HuH-7.5 (cell line): Measurements from ENCODE around the gene PGS1.

Experiments used
- DNase-seq: peaks from one replicate; pipeline ENCODE4 v3.0.0; 2011; ENCODE audit warnings: low spot score

PGS1 gene

GRCh38 chr17:78390241-78391050 is 12.0 kb downstream of the PGS1 start:
- no peak for DNase-seq

GRCh38 chr17:78391051-78391431 is 12.6 kb downstream of the PGS1 start:
- DNase-seq: no peak

- DNase-seq: no peak
Measured at GRCh38 chr17:78391843-78392242, 13.4 kb downstream of the PGS1 start.

- no peak for DNase-seq
Measured at GRCh38 chr17:78392295-78392694, 13.8 kb downstream of the PGS1 start.

- no peak for DNase-seq
Measured at GRCh38 chr17:78393575-78393974, 15.1 kb downstream of the PGS1 start.

GRCh38 chr17:78394209-78394608 is 15.8 kb downstream of the PGS1 start:
- DNase-seq: no peak

- DNase-seq: no peak
Measured at GRCh38 chr17:78395155-78395554, 16.7 kb downstream of the PGS1 start.

GRCh38 chr17:78396441-78397337 is 18.2 kb downstream of the PGS1 start:
- no peak for DNase-seq

- no peak for DNase-seq
Measured at GRCh38 chr17:78397681-78398101, 19.2 kb downstream of the PGS1 start.

GRCh38 chr17:78398390-78398789 is 19.9 kb downstream of the PGS1 start:
- no peak for DNase-seq

GRCh38 chr17:78399028-78399692 is 20.7 kb downstream of the PGS1 start:
- DNase-seq: no peak

- no peak for DNase-seq
Measured at GRCh38 chr17:78399693-78400144, 21.3 kb downstream of the PGS1 start.

GRCh38 chr17:78400581-78401240 is 22.3 kb downstream of the PGS1 start:
- no peak for DNase-seq

GRCh38 chr17:78401246-78401645 is 22.8 kb downstream of the PGS1 start:
- DNase-seq: no peak

- no peak for DNase-seq
Measured at GRCh38 chr17:78401891-78402290, 23.4 kb downstream of the PGS1 start.

- DNase-seq: no peak
Measured at GRCh38 chr17:78403822-78404221, 25.4 kb downstream of the PGS1 start.

GRCh38 chr17:78406396-78406795 is 27.9 kb downstream of the PGS1 start:
- no peak for DNase-seq

- DNase-seq: no peak
Measured at GRCh38 chr17:78406920-78407319, 28.5 kb downstream of the PGS1 start.

- no peak for DNase-seq
Measured at GRCh38 chr17:78407387-78408000, 29.0 kb downstream of the PGS1 start.

- no peak for DNase-seq
Measured at GRCh38 chr17:78408476-78409050, 30.1 kb downstream of the PGS1 start.
